HG03045 (cell line): ENCODE measurements around the gene PDZD7.

Experiments
- ATAC-seq: cut with Tn5 transposase; IDR thresholded peaks from one replicate; pipeline ENCODE4 v1.9.1; 2021; ENCODE audit warnings: mild to moderate bottlenecking, moderate library complexity; ENCODE audit not compliant: unreplicated experiment

The PDZD7 gene

DNA sequence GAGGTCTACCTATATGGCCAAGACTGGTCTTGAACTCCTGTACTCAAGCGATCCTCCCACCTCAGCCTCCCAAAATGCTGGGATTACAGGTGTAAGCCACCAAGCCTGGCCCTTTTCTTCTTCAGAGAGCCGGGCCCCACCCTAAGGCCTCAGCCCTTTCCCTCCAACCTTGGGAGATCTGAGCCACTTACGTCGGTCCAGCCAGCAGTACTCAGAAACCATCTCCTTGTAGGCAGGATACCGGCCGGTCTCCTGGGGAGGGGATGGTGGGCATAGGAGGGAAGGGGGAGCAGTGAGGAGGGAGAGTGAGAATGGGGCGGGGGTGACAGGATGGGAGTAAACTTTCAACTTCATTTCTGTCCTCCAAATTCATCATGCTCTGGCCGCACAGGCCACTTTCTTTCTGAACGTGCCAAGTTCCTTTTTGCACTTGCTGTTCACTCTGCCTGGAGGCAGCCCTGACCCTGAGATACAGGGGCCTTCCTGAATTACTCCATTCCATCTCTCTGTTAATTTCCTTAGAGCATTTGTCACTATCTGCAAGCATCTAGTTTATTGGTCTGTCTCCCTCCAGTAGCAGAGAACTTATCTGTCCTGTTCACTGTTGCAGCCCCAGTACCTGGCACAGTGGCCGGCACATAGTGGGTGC, 10.4 kb downstream of the PDZD7 start:
- no peak for ATAC-seq

DNA sequence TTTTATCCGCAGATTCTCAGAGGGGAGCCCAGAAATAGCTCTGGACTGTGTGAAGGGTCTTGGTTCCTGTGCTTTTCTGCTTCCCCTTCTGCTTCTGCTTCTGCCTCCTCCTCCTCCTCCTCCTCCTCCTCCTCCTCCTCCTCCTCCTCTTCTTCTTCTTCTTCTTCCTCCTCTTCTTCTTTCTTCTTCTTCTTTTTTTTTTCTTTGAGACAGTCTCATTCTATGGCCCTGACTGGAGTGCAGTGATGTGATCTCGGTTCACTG, 11.6 kb downstream of the PDZD7 start:
- ATAC-seq = no peak

DNA sequence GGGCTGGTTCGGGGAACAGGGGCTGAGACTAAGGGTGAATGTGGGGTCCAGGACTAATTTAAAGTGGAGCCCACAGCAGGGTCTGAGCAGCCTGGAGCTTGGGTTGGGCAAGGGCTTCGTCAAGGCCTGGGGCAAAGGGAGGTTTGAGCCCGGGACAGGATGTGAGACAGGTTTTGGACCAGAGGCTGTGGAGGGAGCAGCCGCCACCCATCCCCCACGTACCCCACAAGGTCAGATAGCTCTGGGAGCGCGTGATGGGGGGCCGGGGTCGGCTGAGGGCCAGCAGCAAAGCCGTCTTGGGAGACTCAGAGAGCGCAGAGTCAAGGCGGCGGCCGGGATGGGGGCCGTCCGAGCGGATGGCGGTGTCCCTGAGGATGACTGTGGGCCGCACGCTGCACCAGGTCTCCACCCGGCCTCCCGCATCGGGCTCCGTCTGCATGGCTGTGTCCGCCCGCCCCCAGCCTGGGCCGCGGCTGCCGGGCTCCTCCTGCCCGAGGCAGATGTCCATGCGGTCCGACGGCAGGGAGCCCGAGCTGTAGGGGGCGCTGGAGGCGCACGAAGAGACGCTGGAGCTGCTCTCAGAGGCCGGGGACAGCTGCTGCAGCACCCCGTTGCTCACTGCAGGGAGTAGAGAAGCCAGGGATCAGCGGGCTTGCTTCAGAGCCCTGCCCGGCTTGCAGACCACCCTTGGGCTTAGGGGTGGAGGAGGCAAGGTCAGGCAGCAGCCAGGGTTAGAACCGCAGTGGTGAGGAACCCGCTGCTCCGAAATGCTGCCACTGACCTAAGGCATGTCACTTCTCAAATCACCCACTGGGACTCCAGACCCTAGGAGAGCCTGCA, 12.1 kb downstream of the PDZD7 start:
- no peak for ATAC-seq

DNA sequence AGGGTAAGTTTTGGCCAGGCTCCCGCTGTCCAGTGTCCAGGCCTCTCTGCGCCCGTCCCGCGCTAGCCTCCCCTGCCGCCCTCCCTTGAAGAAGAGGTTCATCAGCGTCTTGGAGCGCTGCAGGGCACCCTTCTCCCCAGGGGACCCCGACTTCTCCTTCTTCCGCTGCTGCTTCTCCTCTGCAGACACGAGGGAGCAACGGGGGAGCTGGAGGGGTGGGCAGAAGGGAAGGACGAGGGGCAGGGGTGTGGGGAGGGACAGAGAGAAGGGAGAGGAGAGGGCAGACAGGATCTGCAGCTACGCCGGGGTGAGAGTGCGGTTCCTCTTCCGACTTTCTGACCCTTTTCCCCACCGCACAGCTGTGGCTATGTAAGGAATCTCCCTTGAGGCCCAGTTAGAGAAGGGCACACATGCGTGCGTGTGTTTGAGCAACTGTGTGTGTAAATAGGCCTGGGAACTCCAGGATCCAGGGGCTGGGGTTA, 12.8 kb downstream of the PDZD7 start:
- no peak for ATAC-seq

DNA sequence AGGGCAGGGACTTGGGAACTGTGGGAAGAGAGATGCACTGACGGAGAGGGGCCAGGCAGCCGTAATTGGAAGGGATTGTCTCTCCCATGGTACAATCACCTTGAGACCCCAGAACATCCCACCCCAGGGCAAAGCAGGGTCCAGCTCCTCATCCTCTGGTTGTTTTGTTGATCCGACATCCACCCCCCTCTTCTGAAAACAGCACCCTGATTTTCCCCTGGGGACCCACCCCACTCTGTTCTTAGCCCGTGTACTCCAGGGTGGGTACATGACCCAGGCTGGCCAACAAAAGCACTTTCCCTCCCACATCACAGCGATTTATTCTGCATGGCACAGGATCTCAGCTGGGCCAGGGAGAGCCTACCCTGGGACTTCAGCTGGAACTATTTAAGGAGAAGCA, 14.1 kb downstream of the PDZD7 start:
- no peak for ATAC-seq

DNA sequence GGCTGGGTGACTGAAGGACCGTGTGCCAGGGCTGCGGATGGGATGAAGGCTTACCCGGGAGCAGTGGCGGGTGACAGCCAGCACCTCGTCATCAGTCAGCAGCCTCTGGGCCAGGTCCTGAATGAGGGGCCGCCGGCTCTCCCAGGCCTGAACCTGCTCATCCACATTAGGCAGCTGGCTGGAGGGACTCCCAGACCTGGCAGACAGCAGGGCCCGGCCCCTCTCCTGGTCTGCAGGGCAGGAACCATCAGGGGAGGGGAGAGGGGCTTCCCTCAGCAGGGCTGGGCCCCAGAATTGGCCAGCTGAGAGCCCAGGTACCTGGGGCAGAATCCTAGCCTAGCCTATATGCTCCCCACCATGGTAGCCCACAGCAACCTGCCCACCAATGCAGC, 15.4 kb downstream of the PDZD7 start:
- no peak for ATAC-seq

DNA sequence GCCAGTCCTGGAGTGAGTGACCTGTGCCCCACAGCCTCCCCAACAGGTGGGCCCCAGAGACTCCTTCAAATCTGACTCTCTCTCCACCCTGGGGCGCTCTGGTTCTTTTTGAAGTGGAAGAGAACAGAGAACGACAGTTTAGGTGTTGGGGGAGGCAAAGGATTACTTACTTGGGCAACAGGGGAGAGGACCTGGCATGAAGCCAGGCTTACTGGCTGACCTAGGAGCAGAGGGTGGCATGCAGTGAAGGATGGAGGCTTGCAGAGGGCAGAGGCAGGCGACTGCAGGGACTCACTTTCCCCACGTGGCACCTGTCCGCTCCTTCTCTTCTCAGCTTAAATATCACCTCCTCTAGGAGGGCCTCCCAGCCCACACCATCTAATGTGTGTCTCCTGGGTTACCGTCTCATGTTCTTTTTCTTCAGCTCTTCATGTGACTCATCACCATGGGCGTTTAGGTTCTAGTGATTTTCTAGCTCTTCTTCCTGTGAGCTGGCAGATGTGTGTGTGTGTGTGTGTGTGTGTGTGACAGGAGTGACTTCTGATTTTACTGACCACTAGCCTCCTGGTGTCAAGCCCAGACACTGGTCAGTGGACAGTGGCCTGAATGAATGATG, 15.9 kb downstream of the PDZD7 start:
- ATAC-seq = no peak

DNA sequence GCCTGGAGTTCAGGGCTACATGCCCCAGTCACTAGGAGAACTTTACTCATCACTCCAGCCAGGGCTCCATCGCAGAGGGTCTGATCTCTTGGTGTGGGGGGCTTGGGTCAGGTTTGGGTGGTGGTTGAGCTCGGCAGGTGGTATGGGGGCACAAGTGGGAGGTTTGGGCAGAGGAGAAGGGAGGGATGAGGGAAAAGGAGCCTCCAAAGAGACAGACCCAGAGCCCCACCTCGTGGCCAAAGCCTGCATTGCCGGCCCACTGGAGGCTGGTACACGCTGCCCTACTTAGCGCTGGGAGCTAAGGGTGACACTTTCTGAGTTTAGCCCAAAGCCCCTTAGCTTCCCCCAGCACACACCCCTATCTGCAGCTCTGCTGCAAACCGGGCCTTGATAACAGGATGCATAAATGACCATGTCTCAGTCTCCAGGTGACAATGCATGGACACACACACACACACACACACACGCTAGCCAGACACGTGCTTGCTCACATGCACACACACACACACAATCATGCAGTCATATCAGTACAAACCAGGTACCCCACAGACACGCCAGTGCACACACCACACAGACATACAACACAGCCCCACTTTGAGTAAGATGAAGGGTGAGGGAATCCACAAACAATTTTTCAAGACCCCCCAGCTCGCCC, 16.6 kb downstream of the PDZD7 start:
- ATAC-seq = no peak

DNA sequence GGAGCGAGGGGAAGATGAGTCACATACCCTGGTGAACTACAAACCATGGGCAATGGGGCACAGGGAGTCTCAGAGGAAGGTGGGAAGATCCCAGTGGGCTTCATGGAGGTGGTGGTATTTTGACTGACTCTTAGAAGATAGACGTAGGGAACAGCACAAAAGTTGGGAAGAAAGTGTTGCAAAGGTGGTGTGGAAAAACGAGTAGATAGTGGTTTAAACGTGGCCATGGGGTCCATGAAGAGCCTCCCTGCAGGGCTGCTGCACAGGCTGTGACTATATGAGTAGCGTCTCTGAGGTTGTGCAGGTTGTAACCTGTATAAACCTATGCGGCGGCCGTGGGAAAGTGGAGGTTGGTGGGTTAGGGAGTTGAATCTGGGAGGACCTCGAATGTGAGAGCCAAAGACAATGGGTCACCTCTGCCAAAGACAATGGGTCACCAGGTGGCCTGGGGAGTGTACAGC, 17.5 kb downstream of the PDZD7 start:
- no peak for ATAC-seq

DNA sequence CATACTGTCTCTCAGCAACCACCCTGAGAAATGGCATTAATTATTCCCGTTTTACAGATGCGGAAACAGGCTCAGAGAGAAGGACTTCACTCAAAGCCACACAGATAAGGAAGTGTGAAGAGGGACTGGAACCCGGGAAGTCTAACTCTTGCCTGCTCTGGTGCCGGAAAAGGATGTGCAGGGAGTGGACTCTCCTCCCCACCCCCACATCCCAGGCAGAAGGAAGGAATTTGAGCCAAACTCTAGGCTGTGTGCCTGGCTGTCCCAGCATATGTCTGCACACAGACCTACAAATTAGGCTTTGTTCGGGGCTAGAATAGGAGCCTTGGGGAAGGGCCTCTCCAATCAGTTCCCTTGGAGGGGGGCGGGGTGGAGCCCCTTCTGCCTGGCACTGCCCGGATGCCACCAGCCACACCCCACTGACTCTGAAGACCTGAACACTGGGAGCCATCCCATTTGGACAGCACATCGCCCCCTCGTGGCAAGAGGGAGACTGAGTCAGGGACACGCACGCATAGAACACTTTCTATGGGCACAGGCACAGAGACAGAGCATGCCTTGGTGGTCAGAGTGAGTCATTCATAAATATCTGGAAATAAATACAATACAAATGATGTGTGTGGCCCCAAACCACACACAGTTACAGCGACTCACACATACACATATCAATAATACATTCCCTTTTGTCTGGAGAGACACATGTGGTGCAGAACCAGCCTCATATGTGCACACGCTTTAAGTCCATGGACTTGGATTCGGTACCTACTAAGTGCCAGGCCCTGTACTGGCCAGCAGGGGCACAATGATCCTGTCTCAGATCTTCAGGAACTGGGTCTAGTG, 18.2 kb downstream of the PDZD7 start:
- no peak for ATAC-seq

DNA sequence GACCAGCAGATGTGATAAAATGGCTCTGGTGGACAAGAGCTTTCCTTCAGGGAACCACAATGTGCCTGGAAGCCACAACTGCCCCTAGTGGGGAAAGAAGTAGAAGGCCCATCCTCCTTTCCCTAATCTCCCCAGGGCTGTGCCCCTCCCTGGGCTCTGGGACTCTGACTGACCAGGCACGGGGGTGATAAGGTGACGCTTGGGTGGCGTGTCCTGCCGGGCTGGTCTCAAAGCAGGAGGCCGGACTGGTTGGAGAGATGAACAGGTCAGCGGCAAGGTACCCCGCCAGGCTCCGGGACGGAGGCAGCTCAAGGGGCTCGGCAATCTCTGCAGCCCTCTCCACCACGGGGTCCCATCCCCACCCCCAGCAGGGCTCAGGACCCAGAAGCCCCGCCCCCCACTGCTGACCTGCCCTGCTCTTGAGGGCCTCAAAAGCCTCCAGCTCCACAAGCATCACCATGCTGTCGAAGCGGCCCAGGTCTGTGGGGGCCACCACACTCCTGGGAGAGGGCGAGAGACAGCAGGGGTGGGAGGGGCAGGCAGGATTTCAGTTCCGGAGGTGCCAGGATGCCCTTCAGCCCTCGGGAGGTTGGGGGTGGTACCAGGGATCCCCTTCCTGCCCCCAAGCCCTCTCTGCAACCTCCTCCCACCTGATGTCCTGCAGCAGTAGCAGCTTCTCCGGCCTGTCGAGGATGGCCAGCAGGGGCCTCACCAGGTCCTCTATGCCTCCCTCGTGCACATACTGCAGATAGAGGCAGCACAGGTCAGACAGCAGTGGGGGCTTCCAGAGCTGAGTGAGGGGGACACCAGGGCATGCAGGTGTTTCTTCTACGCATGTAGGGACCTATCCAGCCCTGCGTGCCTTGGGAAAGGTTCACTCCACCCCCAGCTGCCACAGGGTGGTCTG, 19.2 kb downstream of the PDZD7 start:
- no peak for ATAC-seq

DNA sequence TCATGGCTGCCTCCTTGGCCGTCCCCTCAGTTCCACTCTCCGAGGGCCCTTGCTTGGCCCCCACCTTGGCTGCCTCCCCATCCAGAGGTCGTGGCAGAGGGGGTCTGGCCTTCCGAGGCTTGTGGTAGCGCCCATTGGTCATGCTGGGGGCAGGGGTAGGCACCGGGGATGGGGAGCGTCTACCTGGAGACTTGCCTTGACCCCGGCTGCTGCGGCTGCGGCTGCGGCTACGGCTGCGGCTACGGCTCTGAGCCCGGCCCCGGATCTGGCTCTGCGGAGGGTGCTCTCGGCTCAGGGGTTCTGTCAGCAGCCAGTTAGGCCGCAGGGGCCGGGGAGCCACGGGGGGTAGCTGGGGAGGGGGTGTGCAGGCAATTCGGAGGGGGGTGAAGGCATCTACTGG, 20.6 kb downstream of the PDZD7 start:
- ATAC-seq = no peak

DNA sequence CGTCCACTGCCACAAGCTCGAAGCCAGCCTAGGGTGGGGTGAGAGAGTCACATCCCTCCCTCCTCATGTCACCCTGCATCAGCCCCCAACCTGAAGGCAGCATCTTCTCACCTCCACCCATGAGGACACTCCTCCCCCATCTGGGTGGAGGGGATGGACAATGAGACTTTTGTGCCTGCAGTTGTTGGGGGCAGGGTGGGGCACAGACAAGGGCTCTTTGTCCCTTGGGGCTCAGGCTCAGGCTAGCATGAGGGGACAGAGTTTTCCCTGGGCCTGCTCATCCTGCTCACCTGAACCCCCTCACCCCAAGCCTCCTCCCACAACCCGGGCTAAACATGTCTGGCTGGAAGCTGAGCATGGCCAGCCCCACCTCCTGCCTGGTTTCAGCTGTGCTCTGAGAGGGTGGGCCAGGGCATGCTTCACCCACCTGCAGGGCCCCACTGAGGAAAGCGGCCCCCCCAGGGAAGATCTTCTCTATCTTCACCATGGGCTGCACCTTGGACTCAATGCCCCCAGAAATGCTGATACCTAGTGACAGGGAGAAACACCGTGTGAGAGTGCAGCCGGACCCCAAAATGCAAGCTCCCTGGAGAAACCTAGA, 22.0 kb downstream of the PDZD7 start:
- no peak for ATAC-seq

DNA sequence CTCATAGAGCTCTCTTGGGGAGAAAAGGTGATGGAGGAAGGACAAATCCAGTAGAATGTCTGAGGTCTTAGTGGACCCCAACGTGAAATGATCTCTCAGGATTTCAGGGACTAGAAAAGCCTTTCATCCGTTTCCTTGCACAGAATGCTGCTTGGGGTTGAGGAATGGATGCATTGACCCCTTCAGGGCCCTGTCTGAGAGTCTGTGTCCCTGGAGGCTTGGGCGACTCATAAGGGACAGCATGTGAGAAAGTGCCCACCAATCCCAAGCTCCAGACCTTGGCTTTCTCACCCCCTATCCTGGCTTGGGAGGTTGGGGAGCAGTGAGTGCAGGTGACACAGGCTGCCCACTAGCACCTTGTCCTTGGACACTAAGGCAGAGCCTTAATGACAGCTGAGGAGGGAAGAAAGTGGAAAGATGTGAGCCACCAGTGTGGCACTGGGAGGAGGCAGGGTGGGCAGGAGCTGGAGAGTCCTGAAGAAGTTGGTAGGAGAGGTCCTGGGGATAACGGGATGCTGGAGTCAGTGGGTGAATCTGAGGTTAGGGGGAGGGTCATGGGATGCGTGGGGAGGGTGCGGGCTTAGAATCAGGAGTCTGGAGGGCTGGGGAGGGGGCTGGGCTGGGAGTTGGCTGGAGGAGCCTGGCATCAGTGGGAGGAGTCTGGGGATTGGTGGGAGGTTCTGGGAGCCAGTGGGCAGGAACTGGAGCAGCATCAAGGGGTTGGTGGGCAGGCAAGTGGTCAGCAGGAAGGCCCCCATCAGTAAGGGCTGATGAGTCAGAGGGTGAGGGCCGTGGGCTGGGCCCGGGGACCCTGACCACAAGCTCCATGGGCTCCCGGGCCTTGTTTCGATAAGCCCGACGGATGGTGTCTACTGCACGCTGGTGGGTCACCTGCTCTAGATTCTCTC, 22.8 kb downstream of the PDZD7 start:
- ATAC-seq = no peak

DNA sequence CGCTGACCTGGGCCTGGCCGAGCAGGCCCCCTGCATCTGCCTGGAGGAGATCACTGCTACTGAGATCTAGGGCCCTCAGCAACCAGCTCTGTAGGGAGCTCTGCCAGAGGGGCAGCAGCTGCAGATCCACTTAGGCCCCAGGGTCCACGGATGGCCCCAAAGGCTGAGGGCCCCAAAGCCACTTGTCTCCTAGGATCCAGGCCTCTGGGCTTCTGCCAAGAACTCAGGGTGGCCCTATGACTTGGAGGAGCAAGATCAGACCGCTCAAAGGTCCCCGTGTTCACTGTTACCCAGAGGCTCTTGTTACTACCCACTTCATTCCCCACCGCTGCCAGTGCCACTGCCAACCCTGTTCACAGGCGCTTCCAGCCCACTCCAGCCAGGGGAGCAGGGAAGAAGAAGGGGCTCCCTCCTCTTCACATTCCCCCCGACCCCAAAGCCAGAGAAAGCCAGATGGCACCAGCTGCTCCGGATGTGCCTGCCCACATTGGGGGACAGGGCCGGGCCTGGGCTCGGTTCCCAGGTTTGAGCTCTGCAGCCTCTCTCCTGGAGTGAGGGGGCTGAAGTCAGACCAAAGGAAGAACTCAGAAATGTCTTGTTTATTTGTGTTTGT, 23.7 kb downstream of the PDZD7 start:
- no peak for ATAC-seq

DNA sequence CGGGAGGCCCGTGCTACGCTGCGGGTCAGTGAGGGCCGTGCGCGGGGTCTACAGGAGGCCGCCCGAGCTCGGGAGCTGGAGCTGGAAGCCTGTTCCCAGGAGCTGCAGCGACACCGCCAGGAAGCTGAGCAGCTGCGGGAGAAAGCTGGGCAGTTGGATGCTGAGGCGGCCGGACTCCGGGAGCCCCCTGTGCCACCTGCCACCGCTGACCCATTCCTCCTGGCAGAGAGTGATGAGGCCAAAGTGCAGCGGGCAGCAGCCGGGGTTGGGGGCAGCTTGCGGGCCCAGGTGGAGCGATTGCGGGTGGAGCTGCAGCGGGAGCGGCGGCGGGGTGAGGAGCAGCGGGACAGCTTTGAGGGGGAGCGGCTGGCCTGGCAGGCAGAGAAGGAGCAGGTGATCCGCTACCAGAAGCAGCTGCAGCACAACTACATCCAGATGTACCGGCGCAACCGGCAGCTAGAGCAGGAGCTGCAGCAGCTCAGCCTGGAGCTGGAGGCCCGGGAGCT, 24.3 kb downstream of the PDZD7 start:
- no peak for ATAC-seq

DNA sequence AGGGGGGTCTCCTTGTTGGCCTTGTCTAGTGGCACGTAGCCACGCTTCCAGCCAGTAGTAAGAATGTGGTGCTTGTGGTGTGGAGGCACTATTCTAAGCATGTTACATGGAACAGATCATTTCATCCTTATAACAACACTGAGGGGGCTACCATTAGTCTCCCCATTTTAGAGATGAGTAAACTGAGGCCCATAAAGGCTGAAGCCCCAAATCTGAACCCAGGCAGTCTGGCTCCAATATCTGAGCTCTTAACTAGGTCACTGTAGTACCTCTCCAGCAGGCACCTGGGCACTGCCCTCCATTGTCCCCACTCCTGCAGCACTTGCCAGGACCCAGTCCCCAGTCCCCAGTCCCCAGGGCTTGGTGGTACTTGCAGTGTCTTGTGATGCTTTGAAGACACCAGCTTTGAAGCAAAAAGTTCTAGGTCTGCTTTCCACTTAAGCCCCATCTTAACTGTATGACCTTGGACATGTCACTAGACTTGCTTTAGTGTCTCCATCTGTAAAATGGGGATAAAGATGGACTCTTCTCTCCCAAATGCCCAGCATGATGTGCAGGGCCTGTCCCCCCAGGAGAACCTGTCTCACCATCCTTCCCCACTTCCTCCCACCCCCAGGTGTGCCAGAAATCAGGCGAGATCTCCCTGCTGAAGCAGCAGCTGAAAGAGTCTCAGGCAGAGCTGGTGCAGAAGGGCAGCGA, 24.9 kb downstream of the PDZD7 start:
- ATAC-seq = no peak
